HG03175 (cell line): ENCODE data around the gene TMEM182.

ENCODE experiments used
- ATAC-seq: cut with Tn5 transposase; IDR thresholded peaks from one replicate; pipeline ENCODE4 v1.9.1; 2021; ENCODE audit warnings: mild to moderate bottlenecking, moderate library complexity; ENCODE audit not compliant: unreplicated experiment

TMEM182 gene

GRCh38 chr2:102852867-102853266 is 91.0 kb downstream of the TMEM182 start:
- no peak for ATAC-seq
